GM19372 (cell line): ENCODE data around the gene SLC16A2.
"Not testable (repeated sequence)": the region's sequence is repeated elsewhere in the genome, so short reads cannot be mapped to it uniquely, and the experiment has no call there.

Source experiments
- ATAC-seq: cut with Tn5 transposase; IDR thresholded peaks from one replicate; pipeline ENCODE4 v1.9.1; 2021; ENCODE audit warnings: mild to moderate bottlenecking, low read depth, moderate library complexity; ENCODE audit not compliant: unreplicated experiment

The SLC16A2 gene

GRCh38 chrX:74500555-74500954, 79.3 kb downstream of the SLC16A2 start:
- ATAC-seq, result no peak

GRCh38 chrX:74505437-74505836, 84.1 kb downstream of the SLC16A2 start:
- no peak for ATAC-seq

GRCh38 chrX:74506317-74507115, 85.2 kb downstream of the SLC16A2 start:
- peak; percentile 82 for ATAC-seq

- no peak for ATAC-seq
These were observed 85.9 kb downstream of the SLC16A2 start for GRCh38 chrX:74507191-74507590.

GRCh38 chrX:74509989-74510388, 88.7 kb downstream of the SLC16A2 start:
- ATAC-seq, result no peak

- ATAC-seq, result no peak
These were observed 89.1 kb downstream of the SLC16A2 start for GRCh38 chrX:74510401-74510800.

GRCh38 chrX:74511704-74512103, 90.4 kb downstream of the SLC16A2 start:
- no peak for ATAC-seq

GRCh38 chrX:74514384-74514783, 93.1 kb downstream of the SLC16A2 start:
- ATAC-seq, result no peak

- ATAC-seq, result no peak
These were observed 94.1 kb downstream of the SLC16A2 start for GRCh38 chrX:74515356-74515755.

- ATAC-seq, result not testable (repeated sequence)
These were observed 94.7 kb downstream of the SLC16A2 start for GRCh38 chrX:74516013-74516412.

- ATAC-seq, result no peak
These were observed 98.6 kb downstream of the SLC16A2 start for GRCh38 chrX:74519870-74520269.

- no peak for ATAC-seq
These were observed 99.0 kb downstream of the SLC16A2 start for GRCh38 chrX:74520291-74520690.

- ATAC-seq, result no peak
These were observed 99.6 kb downstream of the SLC16A2 start for GRCh38 chrX:74520896-74521295.

GRCh38 chrX:74521961-74522751, 100.9 kb downstream of the SLC16A2 start:
- no peak for ATAC-seq

- ATAC-seq, result no peak
These were observed 101.9 kb downstream of the SLC16A2 start for GRCh38 chrX:74523224-74523623.

- no peak for ATAC-seq
These were observed 102.8 kb downstream of the SLC16A2 start for GRCh38 chrX:74523870-74524735.

- ATAC-seq, result no peak
These were observed 103.8 kb downstream of the SLC16A2 start for GRCh38 chrX:74525116-74525515.

GRCh38 chrX:74526764-74527163, 105.5 kb downstream of the SLC16A2 start:
- ATAC-seq, result no peak

GRCh38 chrX:74527350-74527749, 106.1 kb downstream of the SLC16A2 start:
- no peak for ATAC-seq

GRCh38 chrX:74529311-74529710, 108.0 kb downstream of the SLC16A2 start:
- no peak for ATAC-seq

- no peak for ATAC-seq
These were observed 109.8 kb downstream of the SLC16A2 start for GRCh38 chrX:74531081-74531480.
